ENCODE data around the gene HLCS. TPM values are rescaled to one million over a fixed set of nuclear protein-coding genes. Genes with fewer than 3 reads are reported as not detected.

HLCS gene
- total and polyA plus RNA-seq, 2 of the 8 experiments (the other 6 are each of a cell fraction or from before 2014, with no cell fraction given): 4.7 to 12.2 TPM

DNA sequence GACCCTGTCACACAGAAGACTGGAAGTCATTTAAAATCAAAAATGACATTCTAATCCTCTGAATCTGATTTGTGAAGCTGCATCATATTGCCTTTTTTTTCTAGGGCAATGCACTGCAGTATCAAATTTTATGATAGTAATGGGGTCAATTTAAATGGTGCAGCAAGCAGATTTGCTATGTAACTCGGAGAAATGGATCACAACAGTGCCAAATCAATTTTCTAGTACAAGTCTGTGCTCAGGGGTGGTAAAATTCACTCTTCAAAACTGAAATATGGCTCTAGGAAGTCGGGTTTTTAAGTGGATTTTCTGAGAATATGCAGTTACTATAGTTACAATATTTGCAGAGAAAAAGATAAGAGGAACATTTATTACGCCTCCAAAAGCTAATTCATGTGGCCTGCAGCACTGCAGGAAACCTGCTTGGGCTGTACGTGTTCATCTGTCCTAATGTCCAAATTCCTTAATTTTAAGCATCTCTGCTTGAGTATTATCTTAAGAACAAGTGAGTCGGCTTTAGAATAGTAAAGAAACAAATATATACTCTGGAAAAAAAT lies 31.5 kb downstream of the HLCS start:
- Histone ChIP-seq H2AK5ac (ENCODE audit: low read depth, low read length) (no peak overlapping the region), H3K56ac (replicated peaks; ENCODE audit: insufficient read length, low read depth, low read length) (no peak overlapping the region), H4K5ac (ENCODE audit: insufficient read length, low read depth, low read length) (no peak overlapping the region), H4K91ac (replicated peaks; ENCODE audit: insufficient read length, low read length) (no peak overlapping the region), H3K23ac (ENCODE audit: insufficient read length) (no peak overlapping the region), H3K79me2 (ENCODE audit: control insufficient read depth in 1 of 2, insufficient read depth in 2 of 2, low read length in 2 of 2) (no peaks in the 10 kb centered on the region), H2BK20ac (ENCODE audit: low read length) (no peak overlapping the region), H3K23me2 (ENCODE audit: low read depth, low read length) (no peaks in the 10 kb centered on the region), H3K14ac (ENCODE audit: insufficient read length) (no peak overlapping the region), H2BK5ac (ENCODE audit: low read depth, low read length) (no peak overlapping the region), H3K4ac (replicated peaks; ENCODE audit: insufficient read length, low read depth, low read length) (no peak overlapping the region), H2AFZ (ENCODE audit: low read length) (no peak overlapping the region), H3K4me1 (replicated peaks in 1 of 4; ENCODE audit: control insufficient read depth in 3 of 4, insufficient read depth in 4 of 4, low read length in 3 of 4) (no peaks in the 10 kb centered on the region; a peak in 1 of 7 replicates), H3K9me3 (ENCODE audit: insufficient read depth in 2 of 2, low read depth in 1 of 2, low read length in 1 of 2) (no peaks in the 10 kb centered on the region), H2BK15ac (ENCODE audit: low read length) (no peak overlapping the region), H3K4me2 (ENCODE audit: insufficient read depth in 1 of 2, low read depth in 2 of 2, low read length in 2 of 2) (no peak overlapping the region), H3K4me3 (ENCODE audit: extremely low read depth in 1 of 4, insufficient read depth in 2 of 4, low read depth in 3 of 4, low read length in 4 of 4) (no peak overlapping the region), H2BK12ac (ENCODE audit: low read depth, low read length) (no peak overlapping the region), H3K18ac (ENCODE audit: extremely low read depth, low read length) (no peak overlapping the region), H3K79me1 (ENCODE audit: low read depth, low read length) (no peaks in the 10 kb centered on the region), H4K20me1 (replicated peaks in 1 of 2; ENCODE audit: control insufficient read depth in 1 of 2, insufficient read depth in 2 of 2, low read length in 2 of 2) (peaks cover 2% of the 10 kb centered on the region in 2 experiments), H3K27me3 (replicated peaks in 1 of 4; ENCODE audit: control insufficient read depth in 3 of 4, extremely low read depth in 1 of 4, insufficient read depth in 3 of 4, low read length in 3 of 4) (no peaks in the 10 kb centered on the region), H3K9ac (replicated peaks in 1 of 4; ENCODE audit: extremely low read depth in 1 of 4, low read depth in 3 of 4, low read length in 3 of 4) (no peak overlapping the region), H3K27ac (ENCODE audit: low read depth, low read length) (no peak overlapping the region), H4K8ac (ENCODE audit: extremely low read depth, insufficient read depth, low read length) (no peak overlapping the region), H2BK120ac (replicated peaks; ENCODE audit: low read depth, low read length) (no peak overlapping the region), H3K36me3 (ENCODE audit: control insufficient read depth in 2 of 4, insufficient read depth in 4 of 4, low read length in 3 of 4) (peaks cover 0 to 5% (median 0%) of the 10 kb centered on the region in 4 experiments; a peak in 1 of 8 replicates)
- TF ChIP-seq SRF (IDR thresholded peaks at IDR 0.05; ENCODE audit: low read depth, low read length) (no peak), BCL11A (IDR thresholded peaks at IDR 0.05; ENCODE audit: low read depth in 2 of 2, low read length in 2 of 2) (no peak), TAF1 (IDR thresholded peaks at IDR 0.05; ENCODE audit: low read depth, low read length) (no peak), POLR2AphosphoS5 (IDR thresholded peaks at IDR 0.05; ENCODE audit: low read depth, low read length) (no peak), RBBP5 (IDR thresholded peaks at IDR 0.05; ENCODE audit: borderline replicate concordance, low read depth, low read length) (no peak), CEBPB (IDR thresholded peaks at IDR 0.05; ENCODE audit: low read depth, low read length) (no peak), POU5F1 (IDR thresholded peaks at IDR 0.05; ENCODE audit: low read depth, low read length) (no peak), E2F6 (IDR thresholded peaks at IDR 0.05) (no peak), EGR1 (IDR thresholded peaks at IDR 0.05; ENCODE audit: borderline replicate concordance, low read depth, low read length) (no peak), RXRA (IDR thresholded peaks at IDR 0.05; ENCODE audit: insufficient read depth, low read depth, low read length) (no peak)
- TF ChIP-seq, protein P1, sequence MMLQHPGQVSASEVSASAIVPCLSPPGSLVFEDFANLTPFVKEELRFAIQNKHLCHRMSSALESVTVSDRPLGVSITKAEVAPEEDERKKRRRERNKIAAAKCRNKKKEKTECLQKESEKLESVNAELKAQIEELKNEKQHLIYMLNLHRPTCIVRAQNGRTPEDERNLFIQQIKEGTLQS (IDR thresholded peaks at IDR 0.05; ENCODE audit: insufficient read depth, low read depth, low read length): no peak
- WGBS, 2 experiments (ENCODE audit: extremely low coverage in 1 of 2, insufficient coverage in 1 of 2, insufficient read length in 1 of 2, insufficient replicate concordance in 2 of 2, low coverage in 1 of 2, low lambda C conversion rate in 2 of 2, missing lambda C conversion rate in 1 of 2): 64% methylated on average over 5 of the region's 5 CpGs; no CpG with 5 or more reads in 1 of the 2 experiments
- no peak for DNase-seq (ENCODE audit: low read depth in 1 of 2, low spot score in 2 of 2)
- ChIA-PET POLR2A (ENCODE audit: partially characterized antibody) (no interaction called here), CTCF (ENCODE audit: partially characterized antibody) (interaction anchor here (0.7 to 1.6 kb wide), 3 partner anchors 294 to 695 kb away, joined by 3 to 5 read pairs (median 3); no protein-coding TSS in a partner anchor)
- FAIRE-seq: no peak

Data from H1 (cell line).